Measurements from ENCODE around the gene GPR151.

The GPR151 gene

DNA sequence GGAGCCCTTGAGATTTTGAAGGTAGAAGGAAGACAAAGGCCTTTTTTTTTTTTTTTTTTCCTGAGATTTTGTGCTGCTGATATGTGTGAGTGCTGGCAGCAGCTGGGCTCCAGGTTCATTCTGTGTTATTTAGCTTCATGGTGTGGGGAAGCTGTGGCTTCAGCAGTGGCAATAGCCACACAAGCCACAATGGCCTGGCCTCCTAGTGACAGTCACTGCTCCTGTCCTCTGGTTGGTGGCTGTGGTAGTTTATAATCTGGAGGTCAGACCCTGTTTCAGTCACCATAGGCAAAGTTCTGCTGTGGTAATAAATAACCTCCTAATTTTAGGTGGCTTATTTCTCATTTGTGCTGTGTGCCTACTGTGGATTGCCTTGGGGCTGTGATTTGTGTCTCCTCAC is 28.2 kb upstream of the GPR151 start:
- Histone ChIP-seq H3K9me3 (ENCODE audit: insufficient read depth, low read length) (no peaks in the 10 kb centered on the region), H3K79me2 (ENCODE audit: low read length) (no peaks in the 10 kb centered on the region), H3K27me3 (ENCODE audit: low read depth, low read length) (peaks cover 5% of the 10 kb centered on the region; the same call in 1 of the 2 replicates), H3K4me3 (ENCODE audit: low read length) (no peak overlapping the region), H3K4me2 (ENCODE audit: low read length) (no peak overlapping the region), H3K27ac (ENCODE audit: low read length) (no peak overlapping the region), H2AFZ (ENCODE audit: low read depth, low read length) (no peak overlapping the region), H3K4me1 (ENCODE audit: low read length) (peaks cover 14% of the 10 kb centered on the region), H3K9ac (ENCODE audit: low read length) (no peak overlapping the region), H3K36me3 (replicated peaks; ENCODE audit: low read depth, low read length) (no peaks in the 10 kb centered on the region), H4K20me1 (ENCODE audit: insufficient read depth, low read length) (no peaks in the 10 kb centered on the region)
- TF ChIP-seq EZH2phosphoT487 (IDR thresholded peaks at IDR 0.05; ENCODE audit: low read depth): no peak
- TF ChIP-seq, protein P1, sequence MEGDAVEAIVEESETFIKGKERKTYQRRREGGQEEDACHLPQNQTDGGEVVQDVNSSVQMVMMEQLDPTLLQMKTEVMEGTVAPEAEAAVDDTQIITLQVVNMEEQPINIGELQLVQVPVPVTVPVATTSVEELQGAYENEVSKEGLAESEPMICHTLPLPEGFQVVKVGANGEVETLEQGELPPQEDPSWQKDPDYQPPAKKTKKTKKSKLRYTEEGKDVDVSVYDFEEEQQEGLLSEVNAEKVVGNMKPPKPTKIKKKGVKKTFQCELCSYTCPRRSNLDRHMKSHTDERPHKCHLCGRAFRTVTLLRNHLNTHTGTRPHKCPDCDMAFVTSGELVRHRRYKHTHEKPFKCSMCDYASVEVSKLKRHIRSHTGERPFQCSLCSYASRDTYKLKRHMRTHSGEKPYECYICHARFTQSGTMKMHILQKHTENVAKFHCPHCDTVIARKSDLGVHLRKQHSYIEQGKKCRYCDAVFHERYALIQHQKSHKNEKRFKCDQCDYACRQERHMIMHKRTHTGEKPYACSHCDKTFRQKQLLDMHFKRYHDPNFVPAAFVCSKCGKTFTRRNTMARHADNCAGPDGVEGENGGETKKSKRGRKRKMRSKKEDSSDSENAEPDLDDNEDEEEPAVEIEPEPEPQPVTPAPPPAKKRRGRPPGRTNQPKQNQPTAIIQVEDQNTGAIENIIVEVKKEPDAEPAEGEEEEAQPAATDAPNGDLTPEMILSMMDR (IDR thresholded peaks at IDR 0.05; ENCODE audit: low read depth, low read length): no peak

DNA sequence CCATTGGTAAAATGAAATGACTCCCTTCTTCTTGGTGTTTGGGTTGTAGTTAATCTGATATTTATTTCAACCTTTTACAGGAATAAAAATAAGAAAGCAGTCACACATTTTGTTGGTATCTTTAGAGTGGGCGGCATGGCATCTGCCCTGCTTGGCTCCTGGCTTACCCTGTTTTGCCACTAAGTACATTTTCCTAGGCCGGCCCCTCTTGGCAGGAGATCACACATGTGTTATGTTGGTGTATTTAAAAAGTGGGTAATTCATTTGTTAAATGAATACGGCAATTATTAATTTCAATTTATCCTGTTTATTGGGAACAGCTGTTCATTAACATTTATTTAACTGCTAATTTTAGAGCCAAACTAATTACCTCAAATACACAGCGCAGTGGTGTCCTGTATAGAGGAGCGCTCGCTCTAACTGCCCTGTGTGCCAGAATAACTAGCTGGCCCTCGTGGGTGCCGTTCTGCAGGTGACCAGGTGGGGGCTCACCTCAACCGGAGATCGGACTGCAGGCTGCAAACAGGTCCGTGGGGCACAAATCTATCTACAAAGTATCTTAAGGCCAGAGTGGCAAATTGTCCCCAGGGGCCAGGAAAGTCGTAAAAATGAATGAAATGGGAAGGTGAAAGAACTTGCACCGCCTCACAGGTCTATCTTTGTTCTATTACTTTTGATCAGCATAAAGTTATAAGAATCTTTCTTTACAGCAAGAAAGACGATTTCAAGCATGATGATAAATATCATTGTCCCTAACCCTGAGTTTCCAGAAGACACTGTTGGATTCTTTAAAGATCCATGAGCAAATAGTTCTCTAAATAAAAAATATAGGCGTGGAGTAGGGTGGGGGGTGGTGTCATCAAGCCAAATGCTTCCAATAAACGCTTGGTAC is 26.2 kb upstream of the GPR151 start:
- TF ChIP-seq EZH2phosphoT487 (IDR thresholded peaks at IDR 0.05; ENCODE audit: low read depth): no peak
- TF ChIP-seq, protein P1 (IDR thresholded peaks at IDR 0.05; ENCODE audit: low read depth, low read length): peak; percentile 74
- no peak overlapping the region for H3K27ac ChIP-seq (ENCODE audit: low read length)
- no peaks in the 10 kb centered on the region for H4K20me1 ChIP-seq (ENCODE audit: insufficient read depth, low read length)
- no peaks in the 10 kb centered on the region for H3K36me3 ChIP-seq (replicated peaks; ENCODE audit: low read depth, low read length)
- H3K4me2 ChIP-seq (ENCODE audit: low read length): no peak overlapping the region
- no peak overlapping the region for H3K4me3 ChIP-seq (ENCODE audit: low read length)
- H3K79me2 ChIP-seq (ENCODE audit: low read length): no peaks in the 10 kb centered on the region
- H3K4me1 ChIP-seq (ENCODE audit: low read length): no peaks in the 10 kb centered on the region
- no peaks in the 10 kb centered on the region for H3K9me3 ChIP-seq (ENCODE audit: insufficient read depth, low read length)
- no peak overlapping the region for H3K9ac ChIP-seq (ENCODE audit: low read length)
- peaks cover 5% of the 10 kb centered on the region; the same call in 1 of the 2 replicates for H3K27me3 ChIP-seq (ENCODE audit: low read depth, low read length)
- H2AFZ ChIP-seq (ENCODE audit: low read depth, low read length): no peak overlapping the region

DNA sequence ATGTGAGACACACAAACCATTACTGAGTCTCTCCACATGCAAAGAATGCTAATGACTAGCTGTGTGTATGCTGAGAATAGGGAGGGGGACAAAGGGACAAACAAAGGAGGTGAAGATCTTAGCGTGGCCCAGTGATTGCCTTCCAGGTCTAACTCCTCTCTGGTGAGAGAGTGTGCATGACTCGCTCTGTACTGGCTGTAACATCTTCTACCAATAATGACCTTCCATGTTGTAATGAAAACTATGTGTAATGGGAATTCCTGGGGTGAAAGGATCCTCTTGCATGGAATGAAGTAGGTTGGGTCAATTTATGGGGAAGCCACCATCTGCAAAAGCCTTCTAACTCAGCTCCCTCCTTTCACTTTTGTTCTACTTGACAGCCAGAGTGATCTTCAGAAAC is 24.4 kb upstream of the GPR151 start:
- no peak overlapping the region for H3K4me2 ChIP-seq (ENCODE audit: low read length)
- H3K36me3 ChIP-seq (replicated peaks; ENCODE audit: low read depth, low read length): no peaks in the 10 kb centered on the region
- H3K4me1 ChIP-seq (ENCODE audit: low read length): no peaks in the 10 kb centered on the region
- no peak overlapping the region for H3K4me3 ChIP-seq (ENCODE audit: low read length)
- no peak overlapping the region for H3K9ac ChIP-seq (ENCODE audit: low read length)
- H4K20me1 ChIP-seq (ENCODE audit: insufficient read depth, low read length): no peaks in the 10 kb centered on the region
- H2AFZ ChIP-seq (ENCODE audit: low read depth, low read length): no peak overlapping the region
- H3K79me2 ChIP-seq (ENCODE audit: low read length): no peaks in the 10 kb centered on the region
- no peak overlapping the region for H3K27ac ChIP-seq (ENCODE audit: low read length)
- H3K27me3 ChIP-seq (ENCODE audit: low read depth, low read length): no peaks in the 10 kb centered on the region
- TF ChIP-seq, protein P1 (IDR thresholded peaks at IDR 0.05; ENCODE audit: low read depth, low read length): no peak
- TF ChIP-seq EZH2phosphoT487 (IDR thresholded peaks at IDR 0.05; ENCODE audit: low read depth): no peak
- H3K9me3 ChIP-seq (ENCODE audit: insufficient read depth, low read length): no peaks in the 10 kb centered on the region

DNA sequence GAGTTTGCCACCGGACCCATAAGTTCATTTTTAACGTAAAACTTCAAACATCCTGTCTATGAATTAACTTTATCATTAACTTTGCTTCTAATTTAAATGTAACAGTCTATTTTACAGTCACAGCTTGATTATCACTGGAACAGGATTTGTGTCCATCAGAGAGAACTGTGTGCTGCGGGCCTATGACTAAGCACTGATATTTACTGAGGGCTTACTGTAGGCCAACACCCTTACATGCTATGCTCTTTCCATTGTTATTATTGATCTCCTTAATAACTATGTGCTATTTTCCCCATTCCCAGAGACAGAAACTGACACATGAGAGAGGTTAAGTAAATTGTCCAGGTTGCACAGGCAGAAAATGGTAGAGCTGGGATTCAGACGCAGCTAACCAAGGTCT is 24.0 kb upstream of the GPR151 start:
- H4K20me1 ChIP-seq (ENCODE audit: insufficient read depth, low read length): no peaks in the 10 kb centered on the region
- H3K9ac ChIP-seq (ENCODE audit: low read length): no peak overlapping the region
- no peaks in the 10 kb centered on the region for H3K79me2 ChIP-seq (ENCODE audit: low read length)
- no peaks in the 10 kb centered on the region for H3K9me3 ChIP-seq (ENCODE audit: insufficient read depth, low read length)
- no peak overlapping the region for H3K4me3 ChIP-seq (ENCODE audit: low read length)
- H3K27me3 ChIP-seq (ENCODE audit: low read depth, low read length): no peaks in the 10 kb centered on the region
- TF ChIP-seq EZH2phosphoT487 (IDR thresholded peaks at IDR 0.05; ENCODE audit: low read depth): no peak
- TF ChIP-seq, protein P1 (IDR thresholded peaks at IDR 0.05; ENCODE audit: low read depth, low read length): no peak
- no peaks in the 10 kb centered on the region for H3K36me3 ChIP-seq (replicated peaks; ENCODE audit: low read depth, low read length)
- no peaks in the 10 kb centered on the region for H3K4me1 ChIP-seq (ENCODE audit: low read length)
- H3K27ac ChIP-seq (ENCODE audit: low read length): no peak overlapping the region
- H3K4me2 ChIP-seq (ENCODE audit: low read length): no peak overlapping the region
- H2AFZ ChIP-seq (ENCODE audit: low read depth, low read length): no peak overlapping the region
